SU-DHL-6 (cell line): ENCODE results near the gene IL37.

ENCODE experiments used
- H2AFZ ChIP-seq: fragments of 200-600 bp; sonication (generic); 2 replicates; pipeline ENCODE4 v1.6.1; 2014; ENCODE audit warnings: low read depth, mild to moderate bottlenecking, moderate library complexity, mixed read lengths, antibody characterized with exemption, low read length; ENCODE audit not compliant: severe bottlenecking
- H3F3A ChIP-seq: fragments of 200-600 bp; shearing (Covaris generic); 2 replicates; pipeline ENCODE4 v1.6.0; 2016; ENCODE audit warnings: antibody characterized with exemption, mild to moderate bottlenecking; ENCODE audit not compliant: insufficient read depth
- H3K27ac ChIP-seq: fragments of 200-600 bp; sonication (generic); 2 replicates; pipeline ENCODE4 v1.5.1; 2016; ENCODE audit warnings: low read depth, mild to moderate bottlenecking, low read length, moderate library complexity, mixed read lengths
- H3K27me3 ChIP-seq: fragments of 200-600 bp; sonication (generic), shearing (Covaris generic); 2 replicates; pipeline ENCODE4 v1.6.0; 2014; ENCODE audit warnings: mild to moderate bottlenecking, low read length
- H3K36me3 ChIP-seq: fragments of 200-600 bp; sonication (generic); 2 replicates; pipeline ENCODE4 v1.6.1; 2014; ENCODE audit warnings: mild to moderate bottlenecking, low read length, mixed read lengths
- H3K4me2 ChIP-seq: fragments of 300-600, 200-600 bp; shearing (Covaris generic), sonication (generic); 2 replicates; pipeline ENCODE4 v1.6.0; 2014; ENCODE audit warnings: low read length, low read depth, mild to moderate bottlenecking; ENCODE audit not compliant: poor library complexity, severe bottlenecking
- H3K4me3 ChIP-seq: fragments of 200-600 bp; sonication (generic); 2 replicates; pipeline ENCODE4 v1.5.1; 2014; ENCODE audit warnings: antibody characterized with exemption, low read length, mild to moderate bottlenecking, mixed read lengths; ENCODE audit not compliant: insufficient read depth, poor library complexity, severe bottlenecking
- H3K79me2 ChIP-seq: fragments of 200-600 bp; sonication (generic); 2 replicates; pipeline ENCODE4 v1.6.1; 2014; ENCODE audit warnings: mild to moderate bottlenecking, low read length, moderate library complexity; ENCODE audit not compliant: insufficient read depth
- H3K9ac ChIP-seq: fragments of 200-600 bp; sonication (generic); 2 replicates; pipeline ENCODE4 v1.7.0; 2014; ENCODE audit warnings: mild to moderate bottlenecking, low read length
- H3K9me2 ChIP-seq: fragments of 200-600 bp; sonication (generic); replicated peaks from 2 replicates; pipeline ENCODE4 v1.6.1; 2014; ENCODE audit warnings: low read length; ENCODE audit not compliant: insufficient read depth
- H3K9me3 ChIP-seq: fragments of 200-600 bp; sonication (generic); 2 replicates; pipeline ENCODE4 v1.6.1; 2014; ENCODE audit warnings: low read length, mixed read lengths; ENCODE audit not compliant: insufficient read depth
- H4K20me1 ChIP-seq: fragments of 200-600 bp; sonication (generic); 2 replicates; pipeline ENCODE4 v1.6.1; 2014; ENCODE audit warnings: low read depth, mild to moderate bottlenecking, antibody characterized with exemption, low read length, moderate library complexity, mixed read lengths
- CTCF ChIP-seq: fragments of 200-600 bp; sonication (generic); IDR thresholded peaks from one replicate; pipeline ENCODE4 v1.5.1; 2017; ENCODE audit warnings: antibody characterized with exemption, mild to moderate bottlenecking, low read length, moderate library complexity; ENCODE audit not compliant: insufficient read depth, poor library complexity, severe bottlenecking
- EZH2phosphoT487 ChIP-seq: fragments of 200-600 bp; sonication (generic), shearing (Covaris generic); conservative IDR thresholded peaks from 2 replicates; pipeline ENCODE4 v1.6.1; 2018; ENCODE audit warnings: mild to moderate bottlenecking, antibody characterized with exemption, low read length, moderate library complexity, mixed read lengths

The IL37 gene

GRCh38 chr2:112923237-112923966, 12.4 kb downstream of the IL37 start:
- H3K4me3 ChIP-seq = no peak overlapping the region
- H3K9me3 ChIP-seq = no peaks in the 10 kb centered on the region
- H2AFZ ChIP-seq = no peak overlapping the region
- no peaks in the 10 kb centered on the region for H3K79me2 ChIP-seq
- no peaks in the 10 kb centered on the region for H3K27me3 ChIP-seq
- no peak overlapping the region for H3K27ac ChIP-seq
- no peak for TF ChIP-seq CTCF
- no peak for TF ChIP-seq EZH2phosphoT487
- no peaks in the 10 kb centered on the region for H3F3A ChIP-seq
- no peaks in the 10 kb centered on the region for H3K9me2 ChIP-seq
- no peak overlapping the region for H3K9ac ChIP-seq
- H4K20me1 ChIP-seq = no peaks in the 10 kb centered on the region
- H3K36me3 ChIP-seq = no peaks in the 10 kb centered on the region
- no peak overlapping the region for H3K4me2 ChIP-seq

- TF ChIP-seq CTCF (no peak), EZH2phosphoT487 (no peak)
- Histone ChIP-seq H3K27ac (no peak overlapping the region), H3K79me2 (no peaks in the 10 kb centered on the region), H3F3A (no peaks in the 10 kb centered on the region), H3K36me3 (no peaks in the 10 kb centered on the region), H3K9me3 (no peaks in the 10 kb centered on the region), H3K4me3 (no peak overlapping the region), H3K27me3 (no peaks in the 10 kb centered on the region), H3K9me2 (no peaks in the 10 kb centered on the region), H3K4me2 (no peak overlapping the region), H4K20me1 (no peaks in the 10 kb centered on the region), H2AFZ (no peak overlapping the region), H3K9ac (no peak overlapping the region)
Observed at GRCh38 chr2:112923967-112924338, 13.0 kb downstream of the IL37 start.

- Histone ChIP-seq H3K27ac (no peak overlapping the region), H3K4me2 (no peak overlapping the region), H3K9me3 (no peaks in the 10 kb centered on the region), H3K36me3 (no peaks in the 10 kb centered on the region), H2AFZ (no peak overlapping the region), H3K4me3 (no peak overlapping the region), H4K20me1 (no peaks in the 10 kb centered on the region), H3K9me2 (no peaks in the 10 kb centered on the region), H3K9ac (no peak overlapping the region), H3K79me2 (no peaks in the 10 kb centered on the region), H3K27me3 (no peaks in the 10 kb centered on the region), H3F3A (no peaks in the 10 kb centered on the region)
- TF ChIP-seq EZH2phosphoT487 (no peak), CTCF (no peak)
Observed at GRCh38 chr2:112924360-112924759, 13.4 kb downstream of the IL37 start.
